GM23338 (cell line): Measurements from ENCODE around the gene DNLZ. TPM values are rescaled to one million over a fixed set of nuclear protein-coding genes. Genes with fewer than 3 reads are reported as not detected.

ENCODE experiments used
- ATAC-seq: fragments of 200-7000 bp; cut with Tn5 transposase; 3 replicates; pipeline ENCODE4 v1.9.1; 2020
- DNase-seq: peaks from one replicate; pipeline ENCODE4 v3.0.0-alpha.2; 2015; ENCODE audit warnings: low spot score
- H2AFZ ChIP-seq: fragments of 200-600 bp; sonication (generic); 2 replicates; pipeline ENCODE4 v1.8.0; 2016; ENCODE audit warnings: antibody characterized with exemption, mild to moderate bottlenecking, moderate library complexity
- H3F3A ChIP-seq: fragments of 200-600 bp; sonication (generic); replicated peaks from 2 replicates; pipeline ENCODE4 v1.8.0; 2017; ENCODE audit warnings: antibody characterized with exemption, mixed run types, low read depth
- H3K27ac ChIP-seq: fragments of 200-600 bp; sonication (generic); 2 replicates; pipeline ENCODE4 v1.6.1; 2016; ENCODE audit warnings: low read depth
- H3K27me3 ChIP-seq: fragments of 200-600 bp; sonication (generic); 2 replicates; pipeline ENCODE4 v1.8.0; 2016; ENCODE audit warnings: mild to moderate bottlenecking, mixed run types, moderate library complexity; ENCODE audit not compliant: insufficient read depth
- H3K36me3 ChIP-seq: fragments of 200-600 bp; sonication (generic); 2 replicates; pipeline ENCODE4 v1.8.0; 2016; ENCODE audit warnings: mild to moderate bottlenecking; ENCODE audit not compliant: insufficient read depth
- H3K4me1 ChIP-seq: fragments of 200-600 bp; sonication (generic); 2 replicates; pipeline ENCODE4 v1.8.0; 2016; ENCODE audit warnings: mild to moderate bottlenecking, moderate library complexity; ENCODE audit not compliant: insufficient read depth
- H3K4me2 ChIP-seq: fragments of 200-600 bp; sonication (generic); 2 replicates; pipeline ENCODE4 v1.7.1; 2017; ENCODE audit warnings: mixed run types
- H3K4me3 ChIP-seq: fragments of 200-600 bp; sonication (generic); 2 replicates; pipeline ENCODE4 v1.6.1; 2016; ENCODE audit warnings: mixed run types
- H3K79me2 ChIP-seq: fragments of 200-600 bp; sonication (generic); replicated peaks from 2 replicates; pipeline ENCODE4 v1.8.0; 2017; ENCODE audit warnings: mild to moderate bottlenecking; ENCODE audit not compliant: insufficient read depth
- H3K9me2 ChIP-seq: fragments of 200-600 bp; sonication (generic); 2 replicates; pipeline ENCODE4 v1.8.0; 2017; ENCODE audit not compliant: insufficient read depth
- H4K20me1 ChIP-seq: fragments of 200-600 bp; sonication (generic); replicated peaks from 2 replicates; pipeline ENCODE4 v1.8.0; 2017; ENCODE audit warnings: mild to moderate bottlenecking; ENCODE audit not compliant: insufficient read depth
- H3K27ac Mint-ChIP-seq: 2 replicates; pipeline ENCODE4 v1.8.0; 2020; ENCODE audit warnings: inconsistent platforms, mild to moderate bottlenecking, moderate library complexity, mixed read lengths
- H3K27me3 Mint-ChIP-seq: 3 replicates; pipeline ENCODE4 v1.8.0; 2022; ENCODE audit warnings: low read depth, mild to moderate bottlenecking, moderate library complexity, mixed read lengths, inconsistent platforms; ENCODE audit not compliant: insufficient read depth, poor library complexity
- H3K36me3 Mint-ChIP-seq: 3 replicates; pipeline ENCODE4 v1.8.0; 2021; ENCODE audit warnings: low read depth, mild to moderate bottlenecking, inconsistent platforms, moderate library complexity, mixed read lengths
- H3K4me1 Mint-ChIP-seq: 3 replicates; pipeline ENCODE4 v1.8.0; 2020; ENCODE audit warnings: mild to moderate bottlenecking, inconsistent platforms, mixed read lengths
- H3K4me3 Mint-ChIP-seq: 3 replicates; pipeline ENCODE4 v1.8.0; 2021; ENCODE audit warnings: moderate library complexity, mild to moderate bottlenecking, inconsistent platforms, mixed read lengths
- H3K9me3 Mint-ChIP-seq: 3 replicates; pipeline ENCODE4 v1.8.0; 2020; ENCODE audit warnings: moderate library complexity, mild to moderate bottlenecking, inconsistent platforms, mixed read lengths
- ETS1 ChIP-seq: IDR thresholded peaks from 2 replicates; pipeline ENCODE4 v1.6.1; 2016; ENCODE audit warnings: antibody characterized with exemption
- EZH2 ChIP-seq: fragments of 200-600 bp; sonication (generic); IDR thresholded peaks from one replicate; pipeline ENCODE4 v1.8.0; 2017; ENCODE audit warnings: antibody characterized with exemption, mild to moderate bottlenecking, low read depth; ENCODE audit not compliant: unreplicated experiment
- JUNB ChIP-seq: IDR thresholded peaks from one replicate; pipeline ENCODE4 v1.6.1; 2016; ENCODE audit warnings: antibody characterized with exemption; ENCODE audit not compliant: unreplicated experiment
- NANOG ChIP-seq: IDR thresholded peaks from 2 replicates; pipeline ENCODE4 v1.6.1; 2016; ENCODE audit warnings: antibody characterized with exemption, borderline replicate concordance
- POLR2AphosphoS5 ChIP-seq: IDR thresholded peaks from 2 replicates; pipeline ENCODE4 v1.6.1; 2016; ENCODE audit warnings: antibody characterized with exemption, low read depth
- STAT1 ChIP-seq: IDR thresholded peaks from one replicate; pipeline ENCODE4 v1.6.1; 2016; ENCODE audit warnings: antibody characterized with exemption; ENCODE audit not compliant: unreplicated experiment
- ZNF114 ChIP-seq: fragments of 250-450 bp; sonication (Bioruptor Pico); IDR thresholded peaks from 2 replicates; pipeline ENCODE4 v1.5.0; 2020; ENCODE audit warnings: mild to moderate bottlenecking, moderate library complexity
- ZNF331 ChIP-seq: fragments of 250-450 bp; sonication (Bioruptor Pico); IDR thresholded peaks from 2 replicates; pipeline ENCODE4 v1.5.0; 2020; ENCODE audit warnings: low read depth, mild to moderate bottlenecking, moderate library complexity
- polyA plus RNA-seq: library from polyadenylated mRNA; unstranded; fragments of >200 nt; fragmentation: Nextera tagmentation; extraction: Ambion mirVana; gene quantifications from 2 replicates; pipeline ENCODE4 v1.2.1, GENCODE V29; 2016
- total RNA-seq: library from RNA; depleted of rRNA; stranded (reverse); fragments of >200 nt; shearing (Covaris generic); gene quantifications from 2 replicates; pipeline ENCODE4 v1.2.3, GENCODE V29; 2014
- TF ChIP-seq, protein P1 (sequence below), 2 experiments: fragments of 200-600 bp in 1 of 2; sonication (generic) in 1 of 2; conservative IDR thresholded peaks; 2 replicates each; pipeline versions ENCODE4 v1.5.1 to v1.6.1; 2016 to 2017; ENCODE audit warnings: antibody characterized with exemption in 2 of 2, low read depth in 2 of 2, mild to moderate bottlenecking in 2 of 2, moderate library complexity in 1 of 2
- TF ChIP-seq, protein P2 (sequence below): IDR thresholded peaks from one replicate; pipeline ENCODE4 v1.6.1; 2018; ENCODE audit warnings: antibody characterized with exemption; ENCODE audit not compliant: unreplicated experiment

Gene DNLZ
- total and polyA plus RNA-seq, 2 experiments from 2014 or later, result 33.4 to 53.9 TPM

DNA sequence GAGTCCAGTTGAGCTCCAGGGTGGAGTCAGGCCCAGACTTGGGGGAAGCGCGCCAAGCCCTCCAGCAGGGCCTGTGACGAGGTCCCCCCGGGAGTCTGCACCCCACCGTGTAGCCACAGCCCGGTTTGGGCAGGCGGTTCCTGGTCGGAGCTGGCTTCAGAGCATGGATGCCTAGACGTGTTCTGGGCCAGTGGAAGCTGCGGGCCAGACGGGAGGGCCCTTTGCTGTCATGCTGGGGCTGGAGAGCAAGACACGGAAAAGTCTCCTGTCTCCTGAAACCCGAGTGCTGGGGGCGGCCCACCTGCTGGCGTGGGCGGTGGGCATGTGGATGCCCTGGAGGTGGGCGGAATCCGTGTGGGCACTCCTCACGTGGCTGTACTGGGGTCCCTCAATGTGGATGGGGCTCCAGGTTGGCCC lies 34.3 kb downstream of the DNLZ start:
- Histone ChIP-seq H3K79me2 (no peaks in the 10 kb centered on the region; the same call in 1 of the 2 replicates), H3K27ac (no peak overlapping the region), H4K20me1 (no peaks in the 10 kb centered on the region), H3F3A (0 out of 2 replicates have a peak, but pooled peaks cover 3% of the 10 kb centered on the region), H3K36me3 (no peaks in the 10 kb centered on the region), H3K4me2 (peak overlapping the region; percentile 75; the same call in 1 of the 2 replicates), H2AFZ (no peak overlapping the region), H3K4me3 (no peak overlapping the region; the same call in 1 of the 2 replicates), H3K4me1 (peaks cover 17% of the 10 kb centered on the region), H3K27me3 (no peaks in the 10 kb centered on the region), H3K9me2 (no peaks in the 10 kb centered on the region)
- no peak for ATAC-seq
- no peak for TF ChIP-seq POLR2AphosphoS5
- Mint-ChIP-seq H3K9me3 (no peaks in the 10 kb centered on the region), H3K27ac (no peak overlapping the region), H3K27me3 (peaks cover 7% of the 10 kb centered on the region), H3K36me3 (no peaks in the 10 kb centered on the region), H3K4me3 (no peak overlapping the region), H3K4me1 (peaks cover 8% of the 10 kb centered on the region)
- no peak for DNase-seq

GRCh38 chr9:136328622-136329041 lies 34.9 kb downstream of the DNLZ start:
- Mint-ChIP-seq H3K9me3 (no peaks in the 10 kb centered on the region), H3K4me3 (peak overlapping the region; percentile 55), H3K36me3 (no peaks in the 10 kb centered on the region), H3K4me1 (peaks cover 8% of the 10 kb centered on the region), H3K27ac (peak overlapping the region; percentile 64; the same call in 1 of the 2 replicates), H3K27me3 (peaks cover 7% of the 10 kb centered on the region)
- no peaks in the 10 kb centered on the region for H3K27me3 ChIP-seq
- no peaks in the 10 kb centered on the region for H4K20me1 ChIP-seq
- DNase-seq (peak; percentile 45), ATAC-seq (peak; percentile 31)
- H2AFZ ChIP-seq, result no peak overlapping the region
- H3F3A ChIP-seq, result 0 out of 2 replicates have a peak, but pooled peaks cover 3% of the 10 kb centered on the region
- H3K4me2 ChIP-seq, result peak overlapping the region; percentile 75; the same call in 1 of the 2 replicates
- no peaks in the 10 kb centered on the region for H3K36me3 ChIP-seq
- H3K27ac ChIP-seq, result no peak overlapping the region
- H3K4me3 ChIP-seq, result peak overlapping the region; percentile 48; the same call in 1 of the 2 replicates
- no peaks in the 10 kb centered on the region; the same call in 1 of the 2 replicates for H3K79me2 ChIP-seq
- H3K4me1 ChIP-seq, result peaks cover 17% of the 10 kb centered on the region
- H3K9me2 ChIP-seq, result no peaks in the 10 kb centered on the region
- TF ChIP-seq JUNB (no peak), STAT1 (no peak), ZNF331 (CRISPR knock-in tag) (no peak), POLR2AphosphoS5 (no peak), ZNF114 (no peak), NANOG (no peak), EZH2 (no peak), ETS1 (no peak)
- TF ChIP-seq, protein P1, sequence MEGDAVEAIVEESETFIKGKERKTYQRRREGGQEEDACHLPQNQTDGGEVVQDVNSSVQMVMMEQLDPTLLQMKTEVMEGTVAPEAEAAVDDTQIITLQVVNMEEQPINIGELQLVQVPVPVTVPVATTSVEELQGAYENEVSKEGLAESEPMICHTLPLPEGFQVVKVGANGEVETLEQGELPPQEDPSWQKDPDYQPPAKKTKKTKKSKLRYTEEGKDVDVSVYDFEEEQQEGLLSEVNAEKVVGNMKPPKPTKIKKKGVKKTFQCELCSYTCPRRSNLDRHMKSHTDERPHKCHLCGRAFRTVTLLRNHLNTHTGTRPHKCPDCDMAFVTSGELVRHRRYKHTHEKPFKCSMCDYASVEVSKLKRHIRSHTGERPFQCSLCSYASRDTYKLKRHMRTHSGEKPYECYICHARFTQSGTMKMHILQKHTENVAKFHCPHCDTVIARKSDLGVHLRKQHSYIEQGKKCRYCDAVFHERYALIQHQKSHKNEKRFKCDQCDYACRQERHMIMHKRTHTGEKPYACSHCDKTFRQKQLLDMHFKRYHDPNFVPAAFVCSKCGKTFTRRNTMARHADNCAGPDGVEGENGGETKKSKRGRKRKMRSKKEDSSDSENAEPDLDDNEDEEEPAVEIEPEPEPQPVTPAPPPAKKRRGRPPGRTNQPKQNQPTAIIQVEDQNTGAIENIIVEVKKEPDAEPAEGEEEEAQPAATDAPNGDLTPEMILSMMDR (conservative IDR thresholded peaks at IDR 0.05; ENCODE audit: low read depth in 2 of 2), result no peak
- TF ChIP-seq, protein P2, sequence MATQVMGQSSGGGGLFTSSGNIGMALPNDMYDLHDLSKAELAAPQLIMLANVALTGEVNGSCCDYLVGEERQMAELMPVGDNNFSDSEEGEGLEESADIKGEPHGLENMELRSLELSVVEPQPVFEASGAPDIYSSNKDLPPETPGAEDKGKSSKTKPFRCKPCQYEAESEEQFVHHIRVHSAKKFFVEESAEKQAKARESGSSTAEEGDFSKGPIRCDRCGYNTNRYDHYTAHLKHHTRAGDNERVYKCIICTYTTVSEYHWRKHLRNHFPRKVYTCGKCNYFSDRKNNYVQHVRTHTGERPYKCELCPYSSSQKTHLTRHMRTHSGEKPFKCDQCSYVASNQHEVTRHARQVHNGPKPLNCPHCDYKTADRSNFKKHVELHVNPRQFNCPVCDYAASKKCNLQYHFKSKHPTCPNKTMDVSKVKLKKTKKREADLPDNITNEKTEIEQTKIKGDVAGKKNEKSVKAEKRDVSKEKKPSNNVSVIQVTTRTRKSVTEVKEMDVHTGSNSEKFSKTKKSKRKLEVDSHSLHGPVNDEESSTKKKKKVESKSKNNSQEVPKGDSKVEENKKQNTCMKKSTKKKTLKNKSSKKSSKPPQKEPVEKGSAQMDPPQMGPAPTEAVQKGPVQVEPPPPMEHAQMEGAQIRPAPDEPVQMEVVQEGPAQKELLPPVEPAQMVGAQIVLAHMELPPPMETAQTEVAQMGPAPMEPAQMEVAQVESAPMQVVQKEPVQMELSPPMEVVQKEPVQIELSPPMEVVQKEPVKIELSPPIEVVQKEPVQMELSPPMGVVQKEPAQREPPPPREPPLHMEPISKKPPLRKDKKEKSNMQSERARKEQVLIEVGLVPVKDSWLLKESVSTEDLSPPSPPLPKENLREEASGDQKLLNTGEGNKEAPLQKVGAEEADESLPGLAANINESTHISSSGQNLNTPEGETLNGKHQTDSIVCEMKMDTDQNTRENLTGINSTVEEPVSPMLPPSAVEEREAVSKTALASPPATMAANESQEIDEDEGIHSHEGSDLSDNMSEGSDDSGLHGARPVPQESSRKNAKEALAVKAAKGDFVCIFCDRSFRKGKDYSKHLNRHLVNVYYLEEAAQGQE, result no peak
